Stimulated activated CD8-positive, alpha-beta memory T cell treated with anti-CD3 and anti-CD28 coated beads, Interleukin-2, amount 100 ng/mL, for 48 hours (primary cell): ENCODE results near the gene CROCC2.

Experiments used
- DNase-seq, 2 donors: peaks; one replicate each; pipeline ENCODE4 v3.0.0-alpha.2; 2020; ENCODE audit warnings: low read depth in 2 of 2

Gene CROCC2

GRCh38 chr2:240875228-240876034, 30.7 kb upstream of the CROCC2 start:
- DNase-seq = no peak

DNA sequence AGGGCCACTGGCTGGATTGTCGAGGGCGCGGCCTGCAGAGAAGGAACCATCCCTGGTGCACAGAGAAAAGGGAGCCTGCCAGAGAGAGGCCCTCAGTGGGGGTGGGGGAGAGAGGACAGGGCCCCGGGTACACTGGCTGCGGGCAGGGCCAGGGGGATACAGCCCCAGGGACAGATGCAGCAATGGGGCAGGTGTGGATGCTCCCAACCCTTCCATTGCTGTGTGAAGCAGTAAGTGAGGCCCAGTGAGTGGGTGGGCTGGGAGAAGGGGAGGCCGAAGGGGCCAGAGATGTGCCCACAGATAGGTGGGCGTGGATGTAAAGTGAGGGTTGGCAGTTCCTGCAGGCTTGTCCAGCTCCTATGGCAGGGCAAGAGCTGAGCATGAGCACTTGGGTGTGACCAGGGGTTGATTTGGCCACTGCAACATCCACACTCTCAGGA, 30.1 kb upstream of the CROCC2 start:
- DNase-seq = no peak

GRCh38 chr2:240876475-240877251, 29.5 kb upstream of the CROCC2 start:
- DNase-seq = no peak

- no peak for DNase-seq
Observed at GRCh38 chr2:240877460-240878340, 28.4 kb upstream of the CROCC2 start.

DNA sequence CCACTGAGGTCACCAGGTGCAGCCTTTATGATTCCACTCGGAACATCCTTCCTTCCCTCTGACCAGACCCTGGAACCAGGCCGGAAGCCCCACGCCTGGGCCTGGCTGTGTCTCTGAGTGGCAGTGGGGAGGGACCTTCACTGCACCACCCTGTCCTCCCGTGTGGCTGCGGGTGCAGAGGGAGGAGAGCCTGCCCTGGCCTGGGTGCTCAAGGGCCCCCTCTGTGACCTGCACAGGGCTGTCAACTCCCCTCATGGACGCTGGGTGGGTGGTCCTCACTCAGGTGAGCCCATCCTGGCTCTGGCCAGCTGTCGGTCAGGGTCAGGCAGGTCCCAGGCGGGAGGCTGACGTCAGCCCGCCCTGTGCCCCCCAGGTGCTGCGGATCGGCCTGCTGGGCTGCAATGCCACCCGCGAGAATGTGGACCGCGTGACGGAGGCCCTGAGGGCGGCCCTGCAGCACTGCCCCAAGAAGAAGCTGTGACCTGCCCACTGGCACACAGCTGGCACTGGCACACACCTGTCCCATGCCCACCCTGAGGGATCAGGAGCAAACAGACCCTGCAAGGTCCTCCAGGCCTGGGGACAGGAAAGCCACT, 27.7 kb upstream of the CROCC2 start:
- DNase-seq = no peak

GRCh38 chr2:240879105-240879504, 27.0 kb upstream of the CROCC2 start:
- no peak for DNase-seq

GRCh38 chr2:240881913-240882312, 24.2 kb upstream of the CROCC2 start:
- DNase-seq = no peak

DNA sequence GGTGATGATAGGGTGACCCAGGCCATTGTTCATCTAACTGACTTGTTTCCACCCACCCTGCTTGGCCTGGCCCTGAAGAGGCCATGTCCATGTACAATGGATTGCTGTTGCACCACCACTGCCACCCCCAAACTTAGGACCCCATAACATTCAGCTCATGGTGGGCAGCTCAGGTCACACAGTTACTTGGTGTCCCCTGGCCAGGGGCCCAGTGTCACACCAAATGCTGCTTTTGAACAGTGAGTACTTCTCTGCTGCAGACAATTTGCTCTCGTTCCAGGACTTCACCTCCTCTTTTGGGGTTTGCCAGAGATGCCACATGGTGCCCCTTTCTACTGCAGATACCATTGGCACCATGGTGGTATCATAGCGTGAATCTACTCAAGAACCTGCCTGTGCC, 21.9 kb upstream of the CROCC2 start:
- DNase-seq = no peak

GRCh38 chr2:240884745-240885144, 21.4 kb upstream of the CROCC2 start:
- DNase-seq = no peak

DNA sequence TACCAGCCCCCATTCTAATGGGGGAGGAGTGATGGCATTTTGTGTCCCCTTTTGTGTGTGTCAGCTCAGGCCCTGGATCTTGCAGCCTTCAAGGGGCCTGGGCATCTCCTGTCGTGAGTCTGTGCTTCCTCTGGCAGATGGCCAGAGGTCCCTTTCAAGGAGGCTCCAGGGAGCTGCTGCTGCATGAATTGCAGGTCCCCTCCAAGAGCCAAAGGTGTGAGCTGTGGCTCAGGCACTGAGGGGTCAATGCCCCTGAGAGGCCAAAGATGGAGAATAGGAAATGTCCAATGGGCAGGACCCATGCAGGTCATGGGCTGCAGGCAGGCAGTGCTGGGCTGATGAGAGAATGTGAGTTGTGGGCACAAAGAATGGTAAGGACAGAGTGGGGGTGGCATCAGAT, 20.6 kb upstream of the CROCC2 start:
- no peak for DNase-seq

GRCh38 chr2:240886023-240886565, 20.0 kb upstream of the CROCC2 start:
- DNase-seq = no peak

- DNase-seq = no peak
Observed at GRCh38 chr2:240886678-240887609, 19.2 kb upstream of the CROCC2 start.

GRCh38 chr2:240887631-240888030, 18.5 kb upstream of the CROCC2 start:
- DNase-seq = no peak

DNA sequence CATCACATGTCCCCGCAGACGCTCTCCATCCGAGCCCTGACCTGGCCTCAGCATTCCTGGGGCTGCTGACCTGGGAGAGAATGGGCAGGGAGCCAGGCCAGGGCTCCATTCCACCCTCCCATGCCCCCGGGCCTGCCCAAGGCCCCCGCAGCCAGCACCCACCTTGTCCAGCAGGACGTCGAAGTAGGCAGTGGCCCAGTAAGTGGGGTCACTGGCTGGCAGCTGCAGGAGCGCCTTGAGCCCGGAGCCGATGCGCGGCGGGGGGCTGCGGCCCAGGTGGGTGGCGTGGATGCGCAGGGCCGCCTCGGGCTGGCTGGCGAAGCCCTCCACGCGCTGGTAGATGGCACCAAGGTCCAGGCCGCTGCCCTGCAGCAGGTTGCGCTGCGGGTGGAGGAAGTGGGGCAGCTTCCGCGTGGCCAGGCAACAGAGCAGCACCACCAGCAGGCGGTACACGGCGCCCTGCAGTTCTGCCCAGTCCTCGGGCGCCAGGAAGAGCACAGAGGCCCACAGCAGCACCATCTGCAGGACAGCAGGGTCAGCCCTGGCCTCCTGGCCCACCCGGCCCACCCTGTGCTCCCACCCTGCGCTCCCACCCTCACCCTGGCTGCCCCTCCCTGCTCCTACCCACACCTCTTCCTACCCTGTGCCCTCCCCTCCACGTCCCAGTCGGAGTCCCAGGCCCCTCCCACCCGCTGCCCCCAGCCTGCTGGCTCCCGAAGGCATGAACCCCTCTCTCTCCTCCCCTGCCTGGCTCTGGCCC, 17.8 kb upstream of the CROCC2 start:
- no peak for DNase-seq

DNA sequence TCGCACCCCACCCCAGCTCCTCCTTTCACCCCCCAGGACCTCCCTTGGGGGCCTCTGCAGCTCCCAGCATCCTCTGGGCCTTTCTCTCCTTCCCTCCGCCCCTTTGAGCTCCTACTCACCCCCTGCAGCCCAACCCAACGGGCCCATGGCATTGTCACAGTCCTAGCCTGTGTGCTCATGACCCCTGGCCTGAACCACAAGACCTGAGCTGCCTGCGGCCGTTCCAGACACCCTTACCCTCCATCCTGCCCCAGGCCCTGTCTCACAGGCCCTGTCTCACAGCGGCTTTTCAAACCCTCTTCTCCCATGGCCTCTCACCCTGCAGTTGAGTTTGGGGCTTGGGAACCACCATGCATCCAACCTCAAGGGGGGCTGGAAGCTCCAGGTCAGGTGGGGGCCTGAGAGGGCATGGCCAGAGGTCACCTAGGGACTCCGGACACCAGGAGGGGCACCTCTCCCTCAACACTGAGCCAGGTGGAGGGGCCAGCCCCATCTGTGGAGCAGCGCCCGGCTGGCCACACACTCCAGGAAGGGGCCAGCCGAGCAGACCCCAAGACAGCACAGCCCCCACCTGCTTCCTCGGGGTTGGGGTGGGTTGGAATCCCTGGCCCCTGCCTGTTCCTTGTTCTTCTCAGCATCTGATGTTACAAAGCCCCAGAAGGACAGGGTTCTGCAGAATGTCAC, 17.1 kb upstream of the CROCC2 start:
- DNase-seq = no peak

- DNase-seq = no peak
Observed at GRCh38 chr2:240889601-240890560, 16.3 kb upstream of the CROCC2 start.

DNA sequence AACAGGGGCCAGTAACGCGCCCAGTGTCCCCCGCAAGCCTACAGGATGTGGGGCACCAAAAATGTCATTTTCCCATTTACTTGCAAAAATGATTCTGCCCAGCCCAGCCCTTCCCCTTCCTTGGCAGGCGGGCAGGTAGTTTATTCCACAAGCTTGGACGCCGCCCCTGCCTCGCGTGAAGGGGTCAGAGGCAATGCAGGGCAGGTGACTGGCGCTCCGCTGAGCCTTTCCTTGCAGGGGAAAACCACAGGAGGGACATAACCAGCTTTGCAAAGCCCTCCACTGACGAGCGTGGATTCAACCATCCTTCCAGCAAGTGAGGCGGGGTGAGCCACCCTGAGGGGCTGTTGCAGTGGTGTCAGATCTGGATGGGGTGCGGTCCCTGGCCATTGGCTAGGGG, 15.4 kb upstream of the CROCC2 start:
- no peak for DNase-seq
